ENCODE results near the gene STX8.

STX8 gene

DNA sequence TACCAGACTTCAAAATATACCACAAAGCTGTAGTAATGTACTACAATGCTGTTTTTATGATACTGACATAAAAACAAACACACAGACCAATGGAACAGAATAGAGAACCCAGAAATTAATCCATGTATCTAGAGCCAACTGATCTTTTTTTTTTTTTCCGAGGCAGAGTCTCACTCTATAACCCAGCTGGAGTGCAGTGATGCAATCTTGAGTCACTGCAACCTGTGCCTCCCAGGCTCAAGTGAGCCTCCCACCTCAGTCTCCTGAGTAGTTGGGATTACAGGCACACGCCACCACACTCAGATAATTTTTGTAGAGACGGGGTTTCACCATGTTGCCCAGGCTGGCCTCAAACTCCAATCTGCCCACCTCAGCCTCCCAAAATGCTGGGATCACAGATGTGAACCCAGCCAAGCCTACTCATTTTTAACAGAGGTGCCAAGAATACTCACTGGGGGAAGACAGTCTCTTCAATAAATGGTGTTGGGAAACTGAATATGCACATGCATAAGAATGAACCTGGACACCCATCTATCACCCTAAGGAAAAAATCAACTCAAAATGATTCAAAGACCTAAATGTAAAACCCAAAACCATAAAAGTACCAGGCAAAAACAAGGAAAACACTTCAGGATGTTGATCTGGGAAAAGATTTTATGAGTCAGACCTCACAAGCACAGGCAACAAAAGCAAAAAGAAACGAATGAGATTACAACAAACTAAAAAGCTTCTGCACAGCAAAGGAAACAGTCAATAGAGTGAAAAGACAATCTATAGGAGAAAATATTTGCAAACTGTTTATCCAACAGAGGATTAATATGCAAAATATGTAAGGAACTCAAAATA, 63.1 kb downstream of the STX8 start:
- Histone ChIP-seq H3K27me3 (replicated peaks; ENCODE audit: control insufficient read depth, insufficient read depth, low read length) (no peaks in the 10 kb centered on the region), H3K36me3 (ENCODE audit: control insufficient read depth, insufficient read depth, low read length) (no peaks in the 10 kb centered on the region), H3K4me3 (replicated peaks; ENCODE audit: low read depth, low read length) (no peak overlapping the region)
- TF ChIP-seq, protein P1, sequence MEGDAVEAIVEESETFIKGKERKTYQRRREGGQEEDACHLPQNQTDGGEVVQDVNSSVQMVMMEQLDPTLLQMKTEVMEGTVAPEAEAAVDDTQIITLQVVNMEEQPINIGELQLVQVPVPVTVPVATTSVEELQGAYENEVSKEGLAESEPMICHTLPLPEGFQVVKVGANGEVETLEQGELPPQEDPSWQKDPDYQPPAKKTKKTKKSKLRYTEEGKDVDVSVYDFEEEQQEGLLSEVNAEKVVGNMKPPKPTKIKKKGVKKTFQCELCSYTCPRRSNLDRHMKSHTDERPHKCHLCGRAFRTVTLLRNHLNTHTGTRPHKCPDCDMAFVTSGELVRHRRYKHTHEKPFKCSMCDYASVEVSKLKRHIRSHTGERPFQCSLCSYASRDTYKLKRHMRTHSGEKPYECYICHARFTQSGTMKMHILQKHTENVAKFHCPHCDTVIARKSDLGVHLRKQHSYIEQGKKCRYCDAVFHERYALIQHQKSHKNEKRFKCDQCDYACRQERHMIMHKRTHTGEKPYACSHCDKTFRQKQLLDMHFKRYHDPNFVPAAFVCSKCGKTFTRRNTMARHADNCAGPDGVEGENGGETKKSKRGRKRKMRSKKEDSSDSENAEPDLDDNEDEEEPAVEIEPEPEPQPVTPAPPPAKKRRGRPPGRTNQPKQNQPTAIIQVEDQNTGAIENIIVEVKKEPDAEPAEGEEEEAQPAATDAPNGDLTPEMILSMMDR (IDR thresholded peaks at IDR 0.05; ENCODE audit: insufficient read depth, low read length, poor library complexity, severe bottlenecking), result no peak
- DNase-seq (ENCODE audit: extremely low read depth, insufficient read length), result no peak

DNA sequence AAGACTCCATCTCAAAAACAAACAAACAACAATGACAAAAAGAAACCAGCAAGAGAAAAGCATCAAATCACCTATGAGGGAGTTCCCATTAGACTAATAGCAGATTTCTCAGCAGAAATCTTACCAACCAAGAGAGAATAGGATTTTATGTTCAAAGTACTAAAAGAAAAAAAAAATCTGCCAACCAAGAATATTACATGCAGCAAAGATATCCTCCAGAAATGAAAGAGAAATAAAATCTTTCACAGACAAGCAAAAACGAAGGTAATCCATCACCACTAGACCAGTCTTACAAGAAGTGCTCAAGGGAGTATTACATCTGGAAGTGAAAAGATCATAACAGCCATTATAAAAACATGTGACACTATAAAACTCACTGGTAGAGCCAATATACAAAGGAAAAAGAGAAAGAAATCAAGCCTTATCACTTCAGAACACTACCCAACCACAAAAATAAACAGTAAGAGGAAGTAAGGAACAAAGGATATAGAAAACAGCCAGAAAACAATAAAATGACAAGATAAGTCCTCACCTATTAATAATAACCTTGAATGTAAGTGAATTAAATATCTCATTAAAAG, 66.3 kb downstream of the STX8 start:
- no peaks in the 10 kb centered on the region for H3K27me3 ChIP-seq (replicated peaks; ENCODE audit: control insufficient read depth, insufficient read depth, low read length)
- DNase-seq (ENCODE audit: extremely low read depth, insufficient read length), result no peak
- no peak overlapping the region for H3K4me3 ChIP-seq (replicated peaks; ENCODE audit: low read depth, low read length)
- TF ChIP-seq, protein P1 (IDR thresholded peaks at IDR 0.05; ENCODE audit: insufficient read depth, low read length, poor library complexity, severe bottlenecking), result no peak
- H3K36me3 ChIP-seq (ENCODE audit: control insufficient read depth, insufficient read depth, low read length), result no peaks in the 10 kb centered on the region

DNA sequence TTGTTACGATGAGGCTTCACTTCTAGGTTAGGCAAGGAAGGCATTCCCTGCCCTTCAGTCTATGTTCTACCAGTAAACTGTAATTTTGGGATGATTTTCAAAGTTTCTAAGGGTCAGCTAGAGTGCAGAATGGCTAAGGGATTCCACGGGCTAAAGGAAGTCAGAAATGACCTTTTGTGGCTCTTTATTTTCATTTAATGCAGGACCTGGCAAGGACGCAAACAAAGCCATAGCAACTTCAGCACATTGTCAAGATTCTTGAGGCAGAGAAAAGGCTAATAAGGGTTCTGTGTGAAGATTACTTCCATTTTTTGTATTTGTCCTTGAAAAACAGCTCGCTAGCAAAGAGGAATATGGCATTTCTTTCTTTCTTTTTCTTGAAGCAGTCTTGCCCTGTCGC, 76.6 kb downstream of the STX8 start:
- Histone ChIP-seq H3K36me3 (ENCODE audit: control insufficient read depth, insufficient read depth, low read length) (no peaks in the 10 kb centered on the region; the same call in 1 of the 2 replicates), H3K27me3 (replicated peaks; ENCODE audit: control insufficient read depth, insufficient read depth, low read length) (no peaks in the 10 kb centered on the region), H3K4me3 (replicated peaks; ENCODE audit: low read depth, low read length) (no peak overlapping the region)
- no peak for DNase-seq (ENCODE audit: extremely low read depth, insufficient read length)
- TF ChIP-seq, protein P1 (IDR thresholded peaks at IDR 0.05; ENCODE audit: insufficient read depth, low read length, poor library complexity, severe bottlenecking), result no peak

DNA sequence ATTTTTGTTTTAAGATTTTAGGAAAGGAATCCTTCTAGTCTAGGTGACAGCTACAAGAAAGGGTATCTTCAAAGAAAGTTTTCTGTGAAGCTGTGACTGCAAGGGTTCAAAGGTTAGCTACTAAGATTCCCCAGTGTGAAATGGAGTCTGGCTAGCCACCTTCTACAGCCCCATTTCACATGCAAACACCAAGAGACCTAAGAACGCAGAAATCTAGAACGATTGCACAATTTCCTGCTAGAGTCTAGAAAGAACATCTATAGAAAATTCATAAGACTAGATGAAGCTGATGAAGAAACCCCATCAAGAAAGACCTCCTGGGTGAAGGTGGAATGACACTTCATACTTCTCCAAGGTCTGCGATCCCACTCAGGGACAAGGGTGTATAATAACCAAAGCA, 77.1 kb downstream of the STX8 start:
- Histone ChIP-seq H3K27me3 (replicated peaks; ENCODE audit: control insufficient read depth, insufficient read depth, low read length) (no peaks in the 10 kb centered on the region), H3K36me3 (ENCODE audit: control insufficient read depth, insufficient read depth, low read length) (no peaks in the 10 kb centered on the region; the same call in 1 of the 2 replicates), H3K4me3 (replicated peaks; ENCODE audit: low read depth, low read length) (no peak overlapping the region)
- TF ChIP-seq, protein P1 (IDR thresholded peaks at IDR 0.05; ENCODE audit: insufficient read depth, low read length, poor library complexity, severe bottlenecking), result no peak
- DNase-seq (ENCODE audit: extremely low read depth, insufficient read length), result no peak

DNA sequence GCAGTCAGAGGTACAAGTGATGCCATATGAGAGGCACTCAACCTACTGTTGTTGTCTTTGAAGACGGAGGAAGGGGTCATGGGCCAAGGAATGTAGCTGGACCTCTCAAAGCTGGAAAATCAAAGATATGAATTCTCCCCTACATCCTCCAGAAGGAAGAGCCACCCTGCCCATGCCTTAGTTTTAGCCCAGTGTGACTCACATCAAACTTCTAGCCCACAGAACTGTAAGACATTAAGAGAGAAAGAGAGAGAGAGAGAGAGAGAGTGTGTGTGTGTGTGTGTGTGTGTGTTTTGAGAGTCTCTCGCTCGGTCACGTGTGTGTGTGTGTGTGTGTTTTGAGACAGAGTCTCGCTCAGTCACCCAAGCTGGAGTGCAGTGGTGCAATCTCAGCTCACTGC, 87.1 kb downstream of the STX8 start:
- no peak for DNase-seq (ENCODE audit: extremely low read depth, insufficient read length)
- TF ChIP-seq, protein P1 (IDR thresholded peaks at IDR 0.05; ENCODE audit: insufficient read depth, low read length, poor library complexity, severe bottlenecking), result no peak
- Histone ChIP-seq H3K4me3 (replicated peaks; ENCODE audit: low read depth, low read length) (no peak overlapping the region), H3K36me3 (ENCODE audit: control insufficient read depth, insufficient read depth, low read length) (peaks cover 2% of the 10 kb centered on the region; the same call in 1 of the 2 replicates), H3K27me3 (replicated peaks; ENCODE audit: control insufficient read depth, insufficient read depth, low read length) (no peaks in the 10 kb centered on the region)
